ENCODE measurements around the gene RGS18. TPM values are rescaled to one million over a fixed set of nuclear protein-coding genes. Genes with fewer than 3 reads are reported as not detected.
"Not testable (repeated sequence)": the region's sequence is repeated elsewhere in the genome, so short reads cannot be mapped to it uniquely, and the experiment has no call there.

Gene RGS18
- total and polyA plus RNA-seq, 2 of the 13 experiments (the other 11 are each of a cell fraction or from before 2014, with no cell fraction given), result not detected

GRCh38 chr1:192130175-192130574, 28.1 kb upstream of the RGS18 start (continued):
- no peak for TF ChIP-seq DMTF1 (CRISPR knock-in tag; IDR thresholded peaks at IDR 0.05)
- no peak for TF ChIP-seq ZNF784 (CRISPR knock-in tag; IDR thresholded peaks at IDR 0.05; ENCODE audit: borderline replicate concordance)
- no peak for TF ChIP-seq SP1 (IDR thresholded peaks at IDR 0.05)
- no peak for TF ChIP-seq SP1 (CRISPR knock-in tag; IDR thresholded peaks at IDR 0.05)
- TF ChIP-seq ZNF326 (CRISPR knock-in tag; IDR thresholded peaks at IDR 0.05; ENCODE audit: borderline replicate concordance), result no peak
- TF ChIP-seq RELA (CRISPR knock-in tag; IDR thresholded peaks at IDR 0.05), result no peak
- TF ChIP-seq RXRB (CRISPR knock-in tag; IDR thresholded peaks at IDR 0.05; ENCODE audit: borderline replicate concordance), result no peak
- no peak for TF ChIP-seq ZNF496 (CRISPR knock-in tag; IDR thresholded peaks at IDR 0.05; ENCODE audit: insufficient replicate concordance)
- no peak for TF ChIP-seq HMG20A (CRISPR knock-in tag; IDR thresholded peaks at IDR 0.05; ENCODE audit: borderline replicate concordance)
- no peak for TF ChIP-seq ZFP41 (CRISPR knock-in tag; IDR thresholded peaks at IDR 0.05; ENCODE audit: borderline replicate concordance)
- TF ChIP-seq, protein P1, sequence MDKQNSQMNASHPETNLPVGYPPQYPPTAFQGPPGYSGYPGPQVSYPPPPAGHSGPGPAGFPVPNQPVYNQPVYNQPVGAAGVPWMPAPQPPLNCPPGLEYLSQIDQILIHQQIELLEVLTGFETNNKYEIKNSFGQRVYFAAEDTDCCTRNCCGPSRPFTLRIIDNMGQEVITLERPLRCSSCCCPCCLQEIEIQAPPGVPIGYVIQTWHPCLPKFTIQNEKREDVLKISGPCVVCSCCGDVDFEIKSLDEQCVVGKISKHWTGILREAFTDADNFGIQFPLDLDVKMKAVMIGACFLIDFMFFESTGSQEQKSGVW (CRISPR knock-in tag; IDR thresholded peaks at IDR 0.05; ENCODE audit: borderline replicate concordance), result no peak
- no peak for TF ChIP-seq KLF12 (CRISPR knock-in tag; IDR thresholded peaks at IDR 0.05; ENCODE audit: borderline replicate concordance)

- H3K27me3 ChIP-seq (ENCODE audit: control insufficient read depth in 1 of 2, insufficient read depth in 2 of 2, low read length in 2 of 2); H3K4me3 ChIP-seq (replicated peaks in 1 of 3; ENCODE audit: insufficient read depth in 1 of 3, low read depth in 2 of 3, low read length in 3 of 3); H3K36me3 ChIP-seq (replicated peaks in 1 of 2; ENCODE audit: control insufficient read depth in 1 of 2, insufficient read depth in 2 of 2, low read length in 2 of 2); BruUV-seq (replicated peaks); FAIRE-seq; H3K9ac ChIP-seq (ENCODE audit: insufficient read depth, low read depth, low read length); ATAC-seq; intact Hi-C loops (cut with micrococcal nuclease; ENCODE audit: unreplicated experiment); CTCF ChIA-PET (ENCODE audit: low intra/inter-chr PET ratio, low total read pairs); DNase-seq (ENCODE audit: low spot score); H3K9me3 ChIP-seq (ENCODE audit: low read length); H3K27ac ChIP-seq (ENCODE audit: extremely low read length, insufficient read depth, low read length); POLR2A ChIA-PET; H4K20me1 ChIP-seq (ENCODE audit: insufficient read depth, low read length); H3K4me1 ChIP-seq (ENCODE audit: insufficient read depth, low read length); H2AFZ ChIP-seq (ENCODE audit: low read length); H3K4me2 ChIP-seq (ENCODE audit: low read depth, low read length); in situ Hi-C loops (cut with HindIII; ENCODE audit: extremely low pct_ligation_motif_present, low pct_unique_long_range_greater_than_20kb); H3K79me2 ChIP-seq (ENCODE audit: insufficient read depth, low read length): not testable (repeated sequence)
- 16% methylated on average over 5 of the region's 5 CpGs for WGBS (ENCODE audit: low lambda C conversion rate)
Observed at GRCh38 chr1:192130865-192131264, 27.4 kb upstream of the RGS18 start.
